Sciatic nerve (tissue), 2 donors: ENCODE results near the gene GTF2I. TPM values are rescaled to one million over a fixed set of nuclear protein-coding genes. Genes with fewer than 3 reads are reported as not detected.
"Not testable (repeated sequence)": the region's sequence is repeated elsewhere in the genome, so short reads cannot be mapped to it uniquely, and the experiment has no call there.

Experiments used
- ATAC-seq: fragments of 200-7000 bp; cut with Tn5 transposase; one replicate; pipeline ENCODE4 v1.9.1; 2020; ENCODE audit warnings: mild to moderate bottlenecking, moderate library complexity
- DNase-seq: peaks from one replicate; pipeline ENCODE4 v3.0.0-alpha.2; 2020; ENCODE audit warnings: low spot score
- intact Hi-C: fragments of 100-400 bp; cut with DNase I; formaldehyde crosslinking; loops from one replicate; pipeline ENCODE4 v1.14.2; 2022
- total RNA-seq: library from RNA; stranded (reverse); fragmentation: NEBNext Ultra II Directional; extraction: Animal tissue kit (Norgen Biotek cat#: 25700); gene quantifications from one replicate; pipeline ENCODE4 v1.2.1, GENCODE V29; 2021
- donor health status: DM: no; HTN: no; CAD: no.
- donor health status: DM: no; HTN: no; CAD: no.

Gene GTF2I
- total RNA-seq = 246 TPM

- intact Hi-C loops = no loop called here
- DNase-seq = peak; percentile 75
- ATAC-seq = peak; percentile 40
These were observed at the start of gene GTF2I for GRCh38 chr7:74657692-74658177. GTF2I (plus strand) TSS chr7:74657718; CDS start chr7:74689129, 31,411 bp downstream.

GRCh38 chr7:74612015-74612829 lies 45.3 kb upstream of the GTF2I start:
- ATAC-seq = no peak
- intact Hi-C loops = no loop called here
- no peak for DNase-seq

- DNase-seq = no peak
- intact Hi-C loops = no loop called here
- ATAC-seq = no peak
These were observed 41.4 kb upstream of the GTF2I start for GRCh38 chr7:74615933-74616780.

GRCh38 chr7:74617180-74617744 lies 40.3 kb upstream of the GTF2I start:
- ATAC-seq (peak; percentile 68), DNase-seq (no peak)
- intact Hi-C loops = no loop called here

GRCh38 chr7:74619235-74619860 lies 38.2 kb upstream of the GTF2I start:
- DNase-seq (no peak), ATAC-seq (no peak)
- intact Hi-C loops = no loop called here

- ATAC-seq = no peak
- DNase-seq = no peak
- intact Hi-C loops = no loop called here
These were observed 35.2 kb upstream of the GTF2I start for GRCh38 chr7:74622228-74622749.

GRCh38 chr7:74623135-74623534 lies 34.4 kb upstream of the GTF2I start:
- ATAC-seq = no peak
- intact Hi-C loops = no loop called here
- no peak for DNase-seq

- intact Hi-C loops = no loop called here
- DNase-seq (no peak), ATAC-seq (peak; percentile 81)
These were observed 32.1 kb upstream of the GTF2I start for GRCh38 chr7:74625446-74625845.

GRCh38 chr7:74627661-74628411 lies 29.7 kb upstream of the GTF2I start:
- ATAC-seq (peak; percentile 74), DNase-seq (no peak)
- intact Hi-C loops = no loop called here

- ATAC-seq = no peak
- intact Hi-C loops = no loop called here
- DNase-seq = no peak
These were observed 25.0 kb upstream of the GTF2I start for GRCh38 chr7:74632505-74632904.

GRCh38 chr7:74633451-74633921 lies 24.0 kb upstream of the GTF2I start:
- ATAC-seq = no peak
- no peak for DNase-seq
- intact Hi-C loops = no loop called here

- DNase-seq (no peak), ATAC-seq (no peak)
- intact Hi-C loops = no loop called here
These were observed 19.8 kb upstream of the GTF2I start for GRCh38 chr7:74637745-74638144.

GRCh38 chr7:74650055-74650454 lies 7.5 kb upstream of the GTF2I start:
- intact Hi-C loops, DNase-seq: not testable (repeated sequence)
- peak; percentile 71 for ATAC-seq

- intact Hi-C loops, DNase-seq: not testable (repeated sequence)
- peak; percentile 35 for ATAC-seq
These were observed 6.9 kb upstream of the GTF2I start for GRCh38 chr7:74650493-74651132.

- ATAC-seq, intact Hi-C loops, DNase-seq: not testable (repeated sequence)
These were observed 6.4 kb upstream of the GTF2I start for GRCh38 chr7:74651133-74651504.

GRCh38 chr7:74653686-74654181 lies 3.8 kb upstream of the GTF2I start:
- intact Hi-C loops = no loop called here
- DNase-seq (no peak), ATAC-seq (no peak)

- DNase-seq (no peak), ATAC-seq (no peak)
- intact Hi-C loops = no loop called here
These were observed 2.7 kb upstream of the GTF2I start for GRCh38 chr7:74654811-74655210.
